GM12873 (cell line): ENCODE measurements around the gene SLC25A34.

Experiments
- CTCF ChIP-seq: IDR thresholded peaks from 2 replicates; pipeline ENCODE4 v1.5.1; 2012; ENCODE audit warnings: low read depth, mild to moderate bottlenecking, moderate library complexity, low read length, control low read depth; ENCODE audit not compliant: insufficient read depth; ENCODE audit errors: missing control alignments

SLC25A34 gene

GRCh38 chr1:15724949-15725880 lies 10.8 kb upstream of the SLC25A34 start:
- TF ChIP-seq CTCF: no peak

GRCh38 chr1:15726508-15726907 lies 9.6 kb upstream of the SLC25A34 start:
- TF ChIP-seq CTCF: no peak

- no peak for TF ChIP-seq CTCF
These were observed 9.0 kb upstream of the SLC25A34 start for GRCh38 chr1:15727021-15727420.

- TF ChIP-seq CTCF: no peak
These were observed 8.6 kb upstream of the SLC25A34 start for GRCh38 chr1:15727424-15727823.

- no peak for TF ChIP-seq CTCF
These were observed 8.1 kb upstream of the SLC25A34 start for GRCh38 chr1:15727866-15728534.

GRCh38 chr1:15728937-15729657 lies 7.0 kb upstream of the SLC25A34 start:
- TF ChIP-seq CTCF: no peak

GRCh38 chr1:15730423-15730822 lies 5.6 kb upstream of the SLC25A34 start:
- TF ChIP-seq CTCF: no peak
